Esophagus muscularis mucosa (tissue), 3 donors: ENCODE measurements around the gene SMCO3.

Experiments used
- POLR2A ChIP-seq: fragments of 450-650 bp; IDR thresholded peaks from one replicate; pipeline ENCODE4 v1.6.1; 2017; ENCODE audit warnings: antibody characterized with exemption, moderate library complexity, mild to moderate bottlenecking, low read depth
- POLR2AphosphoS5 ChIP-seq, 2 donors: sonication (generic); formaldehyde crosslinking; IDR thresholded peaks; one replicate each; pipeline ENCODE4 v1.6.1; 2017; ENCODE audit warnings: antibody characterized with exemption in 2 of 2
- TF ChIP-seq, protein P1 (sequence below), 3 experiments: fragments of 200-600 bp in 2 of 3; fragments of 450-650 bp in 1 of 3; sonication (generic) in 2 of 3; IDR thresholded peaks; one replicate each; pipeline ENCODE4 v1.5.1; 2017 to 2019; ENCODE audit warnings: antibody characterized with exemption in 3 of 3, mild to moderate bottlenecking in 2 of 3, moderate library complexity in 1 of 3

DNA sequence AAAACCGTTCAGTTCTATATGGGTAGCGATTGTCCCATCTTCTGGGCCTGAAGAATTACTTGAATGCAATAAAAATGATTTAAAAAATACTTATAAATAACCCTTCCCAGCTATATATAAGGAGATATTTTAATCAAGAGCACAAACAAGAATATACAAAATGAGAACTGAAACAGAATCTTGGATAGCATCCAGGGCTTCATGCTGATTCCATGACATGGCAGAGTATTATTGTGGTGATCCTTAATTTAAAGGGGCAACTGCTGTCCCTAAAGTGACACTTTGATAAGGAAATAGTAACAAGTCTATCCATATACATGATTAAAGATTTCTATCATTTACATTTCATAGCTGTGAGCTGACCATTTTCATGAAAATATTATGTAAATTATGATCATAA, 29.5 kb downstream of the SMCO3 start:
- TF ChIP-seq, protein P1, sequence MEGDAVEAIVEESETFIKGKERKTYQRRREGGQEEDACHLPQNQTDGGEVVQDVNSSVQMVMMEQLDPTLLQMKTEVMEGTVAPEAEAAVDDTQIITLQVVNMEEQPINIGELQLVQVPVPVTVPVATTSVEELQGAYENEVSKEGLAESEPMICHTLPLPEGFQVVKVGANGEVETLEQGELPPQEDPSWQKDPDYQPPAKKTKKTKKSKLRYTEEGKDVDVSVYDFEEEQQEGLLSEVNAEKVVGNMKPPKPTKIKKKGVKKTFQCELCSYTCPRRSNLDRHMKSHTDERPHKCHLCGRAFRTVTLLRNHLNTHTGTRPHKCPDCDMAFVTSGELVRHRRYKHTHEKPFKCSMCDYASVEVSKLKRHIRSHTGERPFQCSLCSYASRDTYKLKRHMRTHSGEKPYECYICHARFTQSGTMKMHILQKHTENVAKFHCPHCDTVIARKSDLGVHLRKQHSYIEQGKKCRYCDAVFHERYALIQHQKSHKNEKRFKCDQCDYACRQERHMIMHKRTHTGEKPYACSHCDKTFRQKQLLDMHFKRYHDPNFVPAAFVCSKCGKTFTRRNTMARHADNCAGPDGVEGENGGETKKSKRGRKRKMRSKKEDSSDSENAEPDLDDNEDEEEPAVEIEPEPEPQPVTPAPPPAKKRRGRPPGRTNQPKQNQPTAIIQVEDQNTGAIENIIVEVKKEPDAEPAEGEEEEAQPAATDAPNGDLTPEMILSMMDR (IDR thresholded peaks at IDR 0.05) = no peak
- TF ChIP-seq POLR2A (no peak), POLR2AphosphoS5 (IDR thresholded peaks at IDR 0.05) (no peak)
